ENCODE results near the gene COPE.

GRCh38 chr19:18960370-18960769, 41.2 kb upstream of the COPE start:
- TF ChIP-seq CTCF (optimal IDR thresholded peaks at IDR 0.05 in 1 of 3, IDR thresholded peaks at IDR 0.05 in 1 of 3, conservative IDR thresholded peaks at IDR 0.05 in 1 of 3; ENCODE audit: extremely low read depth in 1 of 3, insufficient read depth in 2 of 3, low read length in 3 of 3), result no peak
- TF ChIP-seq EZH2 (IDR thresholded peaks at IDR 0.05; ENCODE audit: low read length), result no peak
